ENCODE measurements around the gene FBLN1. TPM values are rescaled to one million over a fixed set of nuclear protein-coding genes. Genes with fewer than 3 reads are reported as not detected.

FBLN1 gene
- total RNA-seq, 1 donor from 2014 or later: 211 TPM

GRCh38 chr22:45579806-45580725, 77.4 kb downstream of the FBLN1 start:
- H3K9me3 Mint-ChIP-seq (ENCODE audit: unreplicated experiment): no peaks in the 10 kb centered on the region
- no peak overlapping the region for H3K27ac Mint-ChIP-seq (ENCODE audit: unreplicated experiment)
- H3K4me1 Mint-ChIP-seq (ENCODE audit: unreplicated experiment): no peaks in the 10 kb centered on the region
- peaks cover 7% of the 10 kb centered on the region for H3K36me3 Mint-ChIP-seq (ENCODE audit: unreplicated experiment)
- TF ChIP-seq CTCF (IDR thresholded peaks at IDR 0.05): no peak
- DNase-seq (ENCODE audit: extremely low spot score, unreplicated experiment): no peak
- H3K27me3 Mint-ChIP-seq (ENCODE audit: unreplicated experiment): no peaks in the 10 kb centered on the region
- H3K4me3 Mint-ChIP-seq (ENCODE audit: unreplicated experiment): no peak overlapping the region

- Mint-ChIP-seq H3K4me1 (ENCODE audit: unreplicated experiment) (no peaks in the 10 kb centered on the region), H3K4me3 (ENCODE audit: unreplicated experiment) (no peak overlapping the region), H3K36me3 (ENCODE audit: unreplicated experiment) (peaks cover 7% of the 10 kb centered on the region), H3K27ac (ENCODE audit: unreplicated experiment) (no peak overlapping the region), H3K9me3 (ENCODE audit: unreplicated experiment) (no peaks in the 10 kb centered on the region), H3K27me3 (ENCODE audit: unreplicated experiment) (no peaks in the 10 kb centered on the region)
- DNase-seq (ENCODE audit: extremely low spot score, unreplicated experiment): no peak
- TF ChIP-seq CTCF (IDR thresholded peaks at IDR 0.05): no peak
These were observed 78.2 kb downstream of the FBLN1 start for GRCh38 chr22:45580726-45581381.

GRCh38 chr22:45581549-45582080, 78.9 kb downstream of the FBLN1 start:
- H3K4me3 Mint-ChIP-seq (ENCODE audit: unreplicated experiment): no peak overlapping the region
- H3K4me1 Mint-ChIP-seq (ENCODE audit: unreplicated experiment): no peaks in the 10 kb centered on the region
- no peaks in the 10 kb centered on the region for H3K9me3 Mint-ChIP-seq (ENCODE audit: unreplicated experiment)
- no peak overlapping the region for H3K27ac Mint-ChIP-seq (ENCODE audit: unreplicated experiment)
- no peak for DNase-seq (ENCODE audit: extremely low spot score, unreplicated experiment)
- peaks cover 7% of the 10 kb centered on the region for H3K36me3 Mint-ChIP-seq (ENCODE audit: unreplicated experiment)
- no peaks in the 10 kb centered on the region for H3K27me3 Mint-ChIP-seq (ENCODE audit: unreplicated experiment)
- no peak for TF ChIP-seq CTCF (IDR thresholded peaks at IDR 0.05)

- H3K36me3 Mint-ChIP-seq (ENCODE audit: unreplicated experiment): peaks cover 7% of the 10 kb centered on the region
- H3K27me3 Mint-ChIP-seq (ENCODE audit: unreplicated experiment): no peaks in the 10 kb centered on the region
- no peaks in the 10 kb centered on the region for H3K9me3 Mint-ChIP-seq (ENCODE audit: unreplicated experiment)
- no peak for DNase-seq (ENCODE audit: extremely low spot score, unreplicated experiment)
- TF ChIP-seq CTCF (IDR thresholded peaks at IDR 0.05): no peak
- H3K4me3 Mint-ChIP-seq (ENCODE audit: unreplicated experiment): no peak overlapping the region
- H3K27ac Mint-ChIP-seq (ENCODE audit: unreplicated experiment): no peak overlapping the region
- H3K4me1 Mint-ChIP-seq (ENCODE audit: unreplicated experiment): peaks cover 1% of the 10 kb centered on the region
These were observed 79.7 kb downstream of the FBLN1 start for GRCh38 chr22:45582236-45582954.

All from osteocyte (in vitro differentiated cells).